Fibroblast of lung (primary cell): ENCODE measurements around the gene TP53BP1.

Experiments
- EZH2 ChIP-seq: IDR thresholded peaks from 2 replicates; pipeline ENCODE4 v1.5.1; 2012; ENCODE audit warnings: low read length, control low read depth, mild to moderate bottlenecking; ENCODE audit errors: missing control alignments
- TF ChIP-seq, protein P1 (sequence below), 2 donors: IDR thresholded peaks in 1 of 2; conservative IDR thresholded peaks in 1 of 2; 1 replicate in 1 of 2; 2 replicates in 1 of 2; pipeline ENCODE4 v1.5.1; 2011 to 2012; ENCODE audit warnings: low read length in 2 of 2, control low read depth in 1 of 2, inconsistent platforms in 1 of 2, low read depth in 1 of 2, mild to moderate bottlenecking in 1 of 2

DNA sequence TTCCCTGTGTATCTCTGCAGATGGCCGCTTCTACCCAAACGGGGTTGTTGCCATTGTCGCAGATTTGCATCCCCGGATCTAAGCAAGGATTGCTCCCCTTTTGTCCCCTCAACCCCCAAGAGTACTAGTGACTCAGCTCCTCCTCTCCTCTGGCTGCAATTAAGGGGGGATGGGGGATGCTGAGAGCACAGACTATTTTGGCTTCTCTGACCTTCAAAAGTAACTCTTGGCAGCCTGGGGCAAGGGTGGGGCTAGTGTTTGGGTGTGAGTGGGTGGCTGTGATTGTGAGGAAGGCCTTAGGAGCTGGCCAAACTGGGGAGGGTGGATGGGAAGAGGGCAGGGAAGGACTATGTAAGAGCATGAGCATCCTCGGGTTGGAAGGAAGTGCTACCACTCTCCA, 23.2 kb upstream of the TP53BP1 start:
- TF ChIP-seq, protein P1, sequence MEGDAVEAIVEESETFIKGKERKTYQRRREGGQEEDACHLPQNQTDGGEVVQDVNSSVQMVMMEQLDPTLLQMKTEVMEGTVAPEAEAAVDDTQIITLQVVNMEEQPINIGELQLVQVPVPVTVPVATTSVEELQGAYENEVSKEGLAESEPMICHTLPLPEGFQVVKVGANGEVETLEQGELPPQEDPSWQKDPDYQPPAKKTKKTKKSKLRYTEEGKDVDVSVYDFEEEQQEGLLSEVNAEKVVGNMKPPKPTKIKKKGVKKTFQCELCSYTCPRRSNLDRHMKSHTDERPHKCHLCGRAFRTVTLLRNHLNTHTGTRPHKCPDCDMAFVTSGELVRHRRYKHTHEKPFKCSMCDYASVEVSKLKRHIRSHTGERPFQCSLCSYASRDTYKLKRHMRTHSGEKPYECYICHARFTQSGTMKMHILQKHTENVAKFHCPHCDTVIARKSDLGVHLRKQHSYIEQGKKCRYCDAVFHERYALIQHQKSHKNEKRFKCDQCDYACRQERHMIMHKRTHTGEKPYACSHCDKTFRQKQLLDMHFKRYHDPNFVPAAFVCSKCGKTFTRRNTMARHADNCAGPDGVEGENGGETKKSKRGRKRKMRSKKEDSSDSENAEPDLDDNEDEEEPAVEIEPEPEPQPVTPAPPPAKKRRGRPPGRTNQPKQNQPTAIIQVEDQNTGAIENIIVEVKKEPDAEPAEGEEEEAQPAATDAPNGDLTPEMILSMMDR (conservative IDR thresholded peaks at IDR 0.05 in 1 of 2, IDR thresholded peaks at IDR 0.05 in 1 of 2; ENCODE audit: low read depth in 1 of 2, low read length in 2 of 2): no peak
- TF ChIP-seq EZH2: no peak
